HG03558 (cell line): Measurements from ENCODE around the gene MYO5B.

Source experiments
- ATAC-seq: cut with Tn5 transposase; IDR thresholded peaks from one replicate; pipeline ENCODE4 v1.9.1; 2021; ENCODE audit warnings: moderate number of reproducible peaks; ENCODE audit not compliant: unreplicated experiment; ENCODE audit errors: extremely low read depth

Gene MYO5B

GRCh38 chr18:50080316-50080715 is 114.6 kb downstream of the MYO5B start:
- no peak for ATAC-seq

- no peak for ATAC-seq
Measured at GRCh38 chr18:50079571-50080295, 115.2 kb downstream of the MYO5B start.

- no peak for ATAC-seq
Measured at GRCh38 chr18:50076277-50076676, 118.7 kb downstream of the MYO5B start.

GRCh38 chr18:50075772-50076171 is 119.2 kb downstream of the MYO5B start:
- no peak for ATAC-seq

- no peak for ATAC-seq
Measured at GRCh38 chr18:50074404-50074803, 120.5 kb downstream of the MYO5B start.

GRCh38 chr18:50073319-50073718 is 121.6 kb downstream of the MYO5B start:
- no peak for ATAC-seq

- ATAC-seq: no peak
Measured at GRCh38 chr18:50072146-50072545, 122.8 kb downstream of the MYO5B start.

- ATAC-seq: no peak
Measured at GRCh38 chr18:50071397-50071796, 123.5 kb downstream of the MYO5B start.

- ATAC-seq: no peak
Measured at GRCh38 chr18:50069422-50069821, 125.5 kb downstream of the MYO5B start.

GRCh38 chr18:50065527-50065926 is 129.4 kb downstream of the MYO5B start:
- ATAC-seq: no peak

GRCh38 chr18:50065039-50065438 is 129.9 kb downstream of the MYO5B start:
- no peak for ATAC-seq

GRCh38 chr18:50061876-50062517 is 132.9 kb downstream of the MYO5B start:
- no peak for ATAC-seq

GRCh38 chr18:50060822-50061221 is 134.1 kb downstream of the MYO5B start:
- ATAC-seq: no peak

- ATAC-seq: no peak
Measured at GRCh38 chr18:50058731-50059130, 136.2 kb downstream of the MYO5B start.

- ATAC-seq: no peak
Measured at GRCh38 chr18:50057009-50057408, 137.9 kb downstream of the MYO5B start.

GRCh38 chr18:50056185-50056584 is 138.8 kb downstream of the MYO5B start:
- ATAC-seq: no peak

- no peak for ATAC-seq
Measured at GRCh38 chr18:50055488-50055887, 139.5 kb downstream of the MYO5B start.

- no peak for ATAC-seq
Measured at GRCh38 chr18:50053111-50053510, 141.8 kb downstream of the MYO5B start.

GRCh38 chr18:50051288-50051687 is 143.7 kb downstream of the MYO5B start:
- ATAC-seq: no peak

GRCh38 chr18:50045126-50045525 is 149.8 kb downstream of the MYO5B start:
- ATAC-seq: no peak

GRCh38 chr18:50044402-50044801 is 150.5 kb downstream of the MYO5B start:
- no peak for ATAC-seq

GRCh38 chr18:50042611-50043010 is 152.3 kb downstream of the MYO5B start:
- ATAC-seq: no peak
